K562 (cell line): Measurements from ENCODE around the gene STK4. TPM values are rescaled to one million over a fixed set of nuclear protein-coding genes. Genes with fewer than 3 reads are reported as not detected.

Experiments
- ATF2 ChIP-seq: sonication (generic); formaldehyde crosslinking; IDR thresholded peaks from 2 replicates; pipeline ENCODE4 v1.8.1; 2022; ENCODE audit warnings: missing genetic modification reagents
- BHLHE40 ChIP-seq: IDR thresholded peaks from 2 replicates; pipeline ENCODE4 v1.6.1; 2011; ENCODE audit warnings: low read length, improper control_type of control experiment
- CBX1 ChIP-seq: sonication (generic); IDR thresholded peaks from 2 replicates; pipeline ENCODE4 v1.6.1; 2016; ENCODE audit warnings: antibody characterized with exemption, low read depth, mild to moderate bottlenecking
- CEBPB ChIP-seq: fragments of 450-650 bp; IDR thresholded peaks from 2 replicates; pipeline ENCODE4 v1.6.1; 2016; ENCODE audit warnings: missing genetic modification characterization, missing compliant biosample characterization
- CEBPG ChIP-seq, 3 experiments: fragments of 200-800 bp in 1 of 3; sonication (Bioruptor generic) in 1 of 3; sonication (generic) in 1 of 3; formaldehyde crosslinking in 1 of 3; IDR thresholded peaks in 2 of 3; conservative IDR thresholded peaks in 1 of 3; 2 replicates each; pipeline versions ENCODE4 v1.6.1 to v1.8.0; 2016 to 2022; ENCODE audit warnings: missing compliant biosample characterization in 2 of 3, missing genetic modification characterization in 2 of 3, mild to moderate bottlenecking in 1 of 3, missing genetic modification reagents in 1 of 3
- CHCHD3 ChIP-seq: fragments of 250-450 bp; sonication (Bioruptor Pico); IDR thresholded peaks from 2 replicates; pipeline ENCODE4 v2.1.2; 2022; ENCODE audit warnings: mild to moderate bottlenecking
- DLX4 ChIP-seq: fragments of 250-450 bp; sonication (Bioruptor Pico); IDR thresholded peaks from 2 replicates; pipeline ENCODE4 v1.6.1; 2021; ENCODE audit warnings: mild to moderate bottlenecking
- FOXK2 ChIP-seq, 2 experiments: fragments of 450-650 bp; IDR thresholded peaks in 1 of 2; conservative IDR thresholded peaks in 1 of 2; 2 replicates each; pipeline ENCODE4 v1.6.1; 2016; ENCODE audit warnings: low read depth in 2 of 2, mild to moderate bottlenecking in 1 of 2
- HNRNPH1 ChIP-seq: fragments of 200-400 bp; formaldehyde crosslinking; optimal IDR thresholded peaks from 2 replicates; pipeline ENCODE3; 2017; ENCODE audit warnings: low read depth, mild to moderate bottlenecking, low read length, moderate library complexity
- MECOM ChIP-seq: fragments of 250-450 bp; sonication (Bioruptor Pico); IDR thresholded peaks from 2 replicates; pipeline ENCODE4 v1.8.0; 2022; ENCODE audit warnings: inconsistent platforms
- PREB ChIP-seq: sonication (generic); formaldehyde crosslinking; IDR thresholded peaks from 2 replicates; pipeline ENCODE4 v1.8.1; 2023; ENCODE audit warnings: mild to moderate bottlenecking, missing genetic modification reagents
- SP1 ChIP-seq: sonication (generic); formaldehyde crosslinking; IDR thresholded peaks from 2 replicates; pipeline ENCODE4 v1.8.1; 2022; ENCODE audit warnings: mild to moderate bottlenecking, missing genetic modification reagents
- SRSF9 ChIP-seq: fragments of 200-400 bp; formaldehyde crosslinking; IDR thresholded peaks from 2 replicates; pipeline ENCODE4 v1.6.1; 2017; ENCODE audit warnings: low read depth, low read length, borderline replicate concordance
- YBX1 ChIP-seq: fragments of 450-650 bp; IDR thresholded peaks from 2 replicates; pipeline ENCODE4 v1.7.1; 2016; ENCODE audit warnings: mild to moderate bottlenecking
- YY1 ChIP-seq, 3 experiments: IDR thresholded peaks; 2 replicates each; pipeline ENCODE4 v1.6.1; 2011; ENCODE audit warnings: low read length in 2 of 3, mild to moderate bottlenecking in 2 of 3, moderate library complexity in 2 of 3, borderline replicate concordance in 1 of 3, control low read depth in 1 of 3, low read depth in 1 of 3; ENCODE audit not compliant: insufficient read depth in 3 of 3, insufficient replicate concordance in 2 of 3, control insufficient read depth in 1 of 3, insufficient read length in 1 of 3; ENCODE audit errors: extremely low read depth in 1 of 3
- ZFX ChIP-seq: sonication (generic); formaldehyde crosslinking; IDR thresholded peaks from 2 replicates; pipeline ENCODE4 v1.8.0; 2022; ENCODE audit warnings: mild to moderate bottlenecking, missing genetic modification reagents, moderate library complexity
- ZHX1 ChIP-seq: fragments of 150-350 bp; conservative IDR thresholded peaks from 2 replicates; pipeline ENCODE4 v1.6.1; 2014; ENCODE audit warnings: low read length
- ZNF134 ChIP-seq: fragments of 250-450 bp; sonication (Bioruptor Pico); conservative IDR thresholded peaks from 2 replicates; pipeline ENCODE4 v1.4.0; 2020
- ZNF212 ChIP-seq: fragments of 450-650 bp; formaldehyde crosslinking; IDR thresholded peaks from 2 replicates; pipeline ENCODE4 v1.4.0; 2020; ENCODE audit warnings: mild to moderate bottlenecking
- polyA plus RNA-seq, 8 experiments: library from polyadenylated mRNA; depleted of rRNA in 4 of 8; stranded (reverse) in 5 of 8; unstranded in 3 of 8; fragments of >200 nt; fragmentation: Nextera tagmentation in 2 of 8; fragmentation: Illumina TruSeq in 1 of 8; extraction: Ambion mirVana in 2 of 8; extraction: Trizol in 1 of 8; gene quantifications; 2 replicates each; pipeline versions ENCODE4 v1.2.1 to v1.2.3, GENCODE V29; 2011 to 2014; ENCODE audit warnings: inconsistent platforms in 1 of 8, missing spikeins in 1 of 8
- total RNA-seq, 7 experiments: library from RNA; depleted of rRNA in 6 of 7; stranded (reverse); fragments of >200 nt in 6 of 7; fragmentation: Illumina TruSeq in 2 of 7; extraction: Trizol in 2 of 7; gene quantifications; 2 replicates each; pipeline versions ENCODE4 v1.2.1 to v1.2.3, GENCODE V29; 2011 to 2021; ENCODE audit warnings: low replicate concordance in 1 of 7
- TF ChIP-seq, protein P1 (sequence below): fragments of 450-650 bp; IDR thresholded peaks from 2 replicates; pipeline ENCODE4 v1.6.1; 2016; ENCODE audit warnings: antibody characterized with exemption

STK4 gene
- total and polyA plus RNA-seq, 9 of the 15 experiments (the other 6 are each of a cell fraction or from before 2014, with no cell fraction given): 11.9 to 30.6 (median 22.2) TPM

GRCh38 chr20:44960103-44960852 is 6.0 kb upstream of the STK4 start, which contains the start of gene TOMM34 (continued):
- TF ChIP-seq CEBPG (CRISPR knock-in tag; IDR thresholded peaks at IDR 0.05): no peak; the same call in 1 of the 2 replicates
- TF ChIP-seq CEBPG (tag; conservative IDR thresholded peaks at IDR 0.05 in 1 of 2, IDR thresholded peaks at IDR 0.05 in 1 of 2): no peak
- no peak for TF ChIP-seq SRSF9
- TF ChIP-seq FOXK2 (conservative IDR thresholded peaks at IDR 0.05 in 1 of 2, IDR thresholded peaks at IDR 0.05 in 1 of 2; ENCODE audit: low read depth in 2 of 2): peak; percentile 49 to 59; a peak in 2 of 4 replicates
- TF ChIP-seq CBX1: 0 out of 2 replicates have a peak, but pooled peaks have one; percentile 43
- TF ChIP-seq ZHX1: no peak
- no peak for TF ChIP-seq DLX4 (CRISPR knock-in tag)
- TF ChIP-seq PREB (CRISPR knock-in tag): no peak
- TF ChIP-seq YY1 (IDR thresholded peaks at IDR 0.05; ENCODE audit: borderline replicate concordance in 1 of 3, control insufficient read depth in 1 of 3, extremely low read depth in 1 of 3, insufficient read depth in 3 of 3, insufficient read length in 1 of 3, insufficient replicate concordance in 2 of 3, low read depth in 1 of 3, low read length in 2 of 3): peak in 2 of 3 experiments; percentile 47 to 58
- TF ChIP-seq ZNF212 (CRISPR knock-in tag): no peak
- TF ChIP-seq BHLHE40: peak; percentile 94
- TF ChIP-seq, protein P1, sequence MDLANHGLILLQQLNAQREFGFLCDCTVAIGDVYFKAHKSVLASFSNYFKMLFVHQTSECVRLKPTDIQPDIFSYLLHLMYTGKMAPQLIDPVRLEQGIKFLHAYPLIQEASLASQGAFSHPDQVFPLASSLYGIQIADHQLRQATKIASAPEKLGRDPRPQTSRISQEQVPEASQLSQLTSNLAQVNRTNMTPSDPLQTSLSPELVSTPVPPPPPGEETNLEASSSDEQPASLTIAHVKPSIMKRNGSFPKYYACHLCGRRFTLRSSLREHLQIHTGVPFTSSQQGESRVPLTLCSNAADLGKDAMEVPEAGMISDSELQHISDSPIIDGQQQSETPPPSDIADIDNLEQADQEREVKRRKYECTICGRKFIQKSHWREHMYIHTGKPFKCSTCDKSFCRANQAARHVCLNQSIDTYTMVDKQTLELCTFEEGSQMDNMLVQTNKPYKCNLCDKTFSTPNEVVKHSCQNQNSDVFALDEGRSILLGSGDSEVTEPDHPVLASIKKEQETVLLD: peak; percentile 76; the same call in 1 of the 2 replicates
- no peak for TF ChIP-seq ATF2 (CRISPR knock-in tag)
- no peak for TF ChIP-seq ZNF134 (CRISPR knock-in tag)
- TF ChIP-seq CEBPB: no peak
- peak; percentile 91 for TF ChIP-seq ZFX (CRISPR knock-in tag)
- TF ChIP-seq YBX1: no peak
- peak; percentile 51; the same call in 1 of the 2 replicates for TF ChIP-seq SP1 (CRISPR knock-in tag)
- no peak for TF ChIP-seq CHCHD3 (CRISPR knock-in tag)
- no peak for TF ChIP-seq HNRNPH1
- no peak for TF ChIP-seq MECOM (CRISPR knock-in tag)
